CD14-positive monocyte (primary cell): ENCODE results near the gene RANBP3. TPM values are rescaled to one million over a fixed set of nuclear protein-coding genes. Genes with fewer than 3 reads are reported as not detected.

Experiments
- DNase-seq, 3 donors: peaks; one replicate each; pipeline ENCODE4 v3.0.0-alpha.2; 2011 to 2022
- H2AFZ ChIP-seq: 2 replicates; pipeline ENCODE4 v1.6.0; 2012; ENCODE audit warnings: mild to moderate bottlenecking, low read depth, low read length, inconsistent platforms; ENCODE audit not compliant: insufficient read depth, poor library complexity, severe bottlenecking
- H3K27ac ChIP-seq, 2 donors: 1 replicate in 1 of 2; 2 replicates in 1 of 2; pipeline ENCODE4 v1.5.1; 2012 to 2013; ENCODE audit warnings: low read length in 2 of 2, control low read depth in 1 of 2, inconsistent platforms in 1 of 2, low read depth in 1 of 2, mild to moderate bottlenecking in 1 of 2
- H3K27me3 ChIP-seq, 2 donors: one replicate each; pipeline versions ENCODE4 v1.6.0 to v1.6.1; 2011 to 2013; ENCODE audit warnings: low read length in 2 of 2; ENCODE audit not compliant: control insufficient read depth in 2 of 2, insufficient read depth in 2 of 2
- H3K36me3 ChIP-seq, 2 donors: replicated peaks in 1 of 2; 1 replicate in 1 of 2; 2 replicates in 1 of 2; pipeline versions ENCODE4 v1.5.1 to v1.6.1; 2012 to 2013; ENCODE audit warnings: low read length in 2 of 2, control low read depth in 1 of 2, inconsistent platforms in 1 of 2, mild to moderate bottlenecking in 1 of 2; ENCODE audit not compliant: insufficient read depth in 2 of 2, control insufficient read depth in 1 of 2
- H3K4me1 ChIP-seq, 2 donors: 1 replicate in 1 of 2; 2 replicates in 1 of 2; pipeline versions ENCODE4 v1.5.1 to v1.6.1; 2012 to 2013; ENCODE audit warnings: low read length in 2 of 2, control low read depth in 1 of 2, inconsistent platforms in 1 of 2, mild to moderate bottlenecking in 1 of 2, moderate library complexity in 1 of 2; ENCODE audit not compliant: insufficient read depth in 2 of 2, control insufficient read depth in 1 of 2
- H3K4me2 ChIP-seq: replicated peaks from 2 replicates; pipeline ENCODE3; 2012; ENCODE audit warnings: low read length, moderate library complexity, mild to moderate bottlenecking; ENCODE audit not compliant: poor library complexity, severe bottlenecking; ENCODE audit errors: extremely low read depth
- H3K4me3 ChIP-seq, 3 experiments: fragments of 200-600 bp in 1 of 3; sonication (generic) in 1 of 3; replicated peaks in 1 of 3; 1 replicate in 2 of 3; 2 replicates in 1 of 3; pipeline ENCODE4 v1.5.1; 2011 to 2013; ENCODE audit warnings: low read length in 3 of 3, mild to moderate bottlenecking in 3 of 3, control low read depth in 2 of 3, low read depth in 2 of 3, inconsistent platforms in 1 of 3, moderate library complexity in 1 of 3
- H3K79me2 ChIP-seq: 2 replicates; pipeline ENCODE4 v1.6.0; 2012; ENCODE audit warnings: mild to moderate bottlenecking, control low read depth, inconsistent platforms, low read length, moderate library complexity; ENCODE audit not compliant: insufficient read depth
- H3K9ac ChIP-seq: 2 replicates; pipeline ENCODE4 v1.6.0; 2017; ENCODE audit warnings: low read length, mild to moderate bottlenecking; ENCODE audit not compliant: insufficient read depth, poor library complexity, severe bottlenecking
- H3K9me3 ChIP-seq, 2 donors: replicated peaks in 1 of 2; 1 replicate in 1 of 2; 2 replicates in 1 of 2; pipeline versions ENCODE4 v1.5.1 to v1.6.1; 2012 to 2013; ENCODE audit warnings: low read length in 2 of 2, control low read depth in 1 of 2; ENCODE audit not compliant: control insufficient read depth in 1 of 2, insufficient read depth in 1 of 2
- H4K20me1 ChIP-seq: 2 replicates; pipeline ENCODE4 v1.6.0; 2012; ENCODE audit warnings: mild to moderate bottlenecking, low read length, control low read depth, moderate library complexity; ENCODE audit not compliant: insufficient read depth
- H3K27ac Mint-ChIP-seq, 7 donors: one replicate each; pipeline ENCODE4 v1.8.0; 2020; ENCODE audit warnings: mild to moderate bottlenecking in 7 of 7, mixed read lengths in 7 of 7, moderate library complexity in 6 of 7, inconsistent platforms in 2 of 7
- H3K27me3 Mint-ChIP-seq, 3 donors: one replicate each; pipeline ENCODE4 v1.8.0; 2021 to 2022; ENCODE audit warnings: low read depth in 3 of 3, mild to moderate bottlenecking in 3 of 3, mixed read lengths in 3 of 3, moderate library complexity in 3 of 3, inconsistent platforms in 1 of 3
- H3K36me3 Mint-ChIP-seq, 2 donors: one replicate each; pipeline ENCODE4 v1.8.0; 2020; ENCODE audit warnings: mixed read lengths in 2 of 2, inconsistent platforms in 1 of 2, mild to moderate bottlenecking in 1 of 2
- H3K4me1 Mint-ChIP-seq: one replicate; pipeline ENCODE4 v1.8.0; 2020; ENCODE audit warnings: mild to moderate bottlenecking, mixed read lengths
- H3K4me3 Mint-ChIP-seq, 2 donors: one replicate each; pipeline ENCODE4 v1.8.0; 2020; ENCODE audit warnings: mild to moderate bottlenecking in 2 of 2, mixed read lengths in 2 of 2, moderate library complexity in 1 of 2
- H3K9me3 Mint-ChIP-seq, 7 donors: one replicate each; pipeline ENCODE4 v1.8.0; 2020 to 2022; ENCODE audit warnings: mixed read lengths in 7 of 7, mild to moderate bottlenecking in 6 of 7, moderate library complexity in 6 of 7, inconsistent platforms in 2 of 7
- CTCF ChIP-seq: fragments of 200-600 bp; IDR thresholded peaks from one replicate; pipeline ENCODE4 v1.8.0; 2022; ENCODE audit warnings: antibody characterized with exemption, mild to moderate bottlenecking
- WGBS: methylation state at CpG from one replicate; pipeline ENCODE4 v1.1.5; 2013; ENCODE audit warnings: missing lambda C conversion rate; ENCODE audit not compliant: insufficient coverage; 5-methylcytosine and 5-hydroxymethylcytosine counted together
- intact Hi-C, 2 donors: fragments of 100-400 bp; cut with micrococcal nuclease; formaldehyde crosslinking; loops; one replicate each; pipeline versions ENCODE4 v1.15.0 to v1.15.1; 2023
- polyA plus RNA-seq, 3 donors: library from polyadenylated mRNA; depleted of rRNA in 1 of 3; unstranded in 2 of 3; stranded (reverse) in 1 of 3; fragments of 300-500 nt in 2 of 3; fragments of >200 nt in 1 of 3; fragmentation: Illumina TruSeq in 2 of 3; gene quantifications; 1 replicate in 2 of 3; 2 replicates in 1 of 3; pipeline ENCODE4 v1.2.3, GENCODE V29; 2012 to 2021

RANBP3 gene
- polyA plus RNA-seq, 3 donors: 4.5 to 49.5 (median 8.1) TPM

DNA sequence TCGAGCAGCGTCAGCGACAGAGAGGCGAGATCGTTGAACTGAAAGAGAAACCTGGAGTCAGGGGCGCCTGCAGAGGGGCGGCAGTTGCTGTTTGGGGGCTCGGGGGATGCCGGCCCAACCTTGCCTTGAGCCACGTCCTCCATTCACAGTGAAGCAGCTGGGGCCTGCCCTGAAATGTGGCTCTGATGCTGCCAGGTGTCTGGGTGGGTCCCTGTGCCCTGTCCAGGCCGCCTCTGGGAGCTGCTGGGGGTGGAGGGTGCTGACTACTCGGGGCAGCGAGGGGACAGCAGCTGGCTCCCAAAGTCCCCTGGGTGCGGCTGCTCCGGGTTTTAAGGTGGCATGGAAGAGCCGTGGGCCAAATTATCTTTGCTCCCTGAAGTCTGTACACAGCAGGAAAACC lies 17.7 kb upstream of the RANBP3 start:
- Histone ChIP-seq H3K27ac (no peak overlapping the region), H3K79me2 (no peaks in the 10 kb centered on the region), H4K20me1 (no peaks in the 10 kb centered on the region), H3K4me2 (no peak overlapping the region), H3K36me3 (peaks cover 0 to 4% of the 10 kb centered on the region in 2 donors), H3K9ac (no peak overlapping the region), H3K4me1 (no peaks in the 10 kb centered on the region), H3K4me3 (no peak overlapping the region), H3K27me3 (no peaks in the 10 kb centered on the region), H3K9me3 (peaks cover 0 to 5% of the 10 kb centered on the region in 2 donors), H2AFZ (no peak overlapping the region)
- peaks cover 2% of the 10 kb centered on the region for H3K4me1 Mint-ChIP-seq
- peaks cover 26 to 43% of the 10 kb centered on the region in 2 donors for H3K36me3 Mint-ChIP-seq
- no peak overlapping the region for H3K4me3 Mint-ChIP-seq
- no peak for TF ChIP-seq CTCF
- peaks cover 0 to 6% (median 4%) of the 10 kb centered on the region in 7 donors for H3K9me3 Mint-ChIP-seq
- H3K27ac Mint-ChIP-seq: no peak overlapping the region
- 99% methylated on average over 15 of the region's 16 CpGs for WGBS
- H3K27me3 Mint-ChIP-seq: no peaks in the 10 kb centered on the region
- intact Hi-C loops: no loop called here
- no peak for DNase-seq

DNA sequence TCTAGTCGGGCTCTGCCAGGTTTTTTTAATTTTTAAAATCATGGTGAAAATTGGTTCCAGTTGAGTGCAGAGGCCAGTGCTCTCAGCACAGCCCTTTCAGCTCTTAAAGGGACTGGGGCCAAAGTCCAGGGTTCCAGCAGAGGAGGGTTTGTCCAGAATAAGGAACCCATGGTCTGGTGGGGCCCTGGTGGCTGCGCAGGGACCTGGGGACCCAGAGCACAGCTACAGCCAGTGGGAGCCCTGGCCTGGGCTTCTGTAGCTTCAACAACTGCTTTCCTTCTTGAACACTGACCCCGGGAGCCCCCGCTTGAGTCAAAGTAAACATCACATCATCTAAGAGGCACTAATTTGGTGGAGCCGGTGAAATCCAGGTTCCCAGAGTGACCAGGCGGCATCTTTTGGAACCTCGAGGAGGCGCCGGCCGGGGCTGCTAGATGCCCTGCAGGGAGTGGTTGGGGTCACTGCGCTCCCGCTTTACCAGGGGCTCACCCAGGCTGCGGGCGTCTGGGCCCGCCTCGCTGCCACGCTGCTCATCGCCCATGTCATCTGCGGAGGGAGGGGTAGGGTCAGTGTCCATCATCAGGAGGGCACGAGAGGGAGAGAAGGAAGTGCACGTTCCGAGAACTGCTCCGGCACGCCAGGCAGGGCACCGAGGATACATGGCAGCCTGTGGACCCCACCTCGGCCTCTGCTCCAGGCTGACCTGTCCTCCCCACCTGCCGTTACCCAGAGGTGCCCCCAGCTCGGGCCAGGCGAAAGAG lies 16.6 kb upstream of the RANBP3 start:
- Histone ChIP-seq H3K79me2 (no peaks in the 10 kb centered on the region), H3K9me3 (no peaks in the 10 kb centered on the region), H3K36me3 (no peaks in the 10 kb centered on the region), H3K4me2 (no peak overlapping the region), H3K27ac (no peak overlapping the region), H4K20me1 (no peaks in the 10 kb centered on the region), H3K4me1 (no peaks in the 10 kb centered on the region), H3K27me3 (no peaks in the 10 kb centered on the region), H3K9ac (no peak overlapping the region), H2AFZ (no peak overlapping the region), H3K4me3 (no peak overlapping the region)
- intact Hi-C loops: no loop called here
- WGBS: 98% methylated on average over 27 of the region's 29 CpGs
- Mint-ChIP-seq H3K4me3 (no peak overlapping the region), H3K27ac (no peak overlapping the region), H3K4me1 (peaks cover 2% of the 10 kb centered on the region), H3K9me3 (peaks cover 0 to 2% (median 0%) of the 10 kb centered on the region in 7 donors), H3K36me3 (peaks cover 18 to 33% of the 10 kb centered on the region in 2 donors), H3K27me3 (no peaks in the 10 kb centered on the region)
- DNase-seq: no peak
- no peak for TF ChIP-seq CTCF
